PC-9 (cell line): ENCODE measurements around the gene KCTD2. TPM values are rescaled to one million over a fixed set of nuclear protein-coding genes. Genes with fewer than 3 reads are reported as not detected.
"Not testable (repeated sequence)": the region's sequence is repeated elsewhere in the genome, so short reads cannot be mapped to it uniquely, and the experiment has no call there.

ENCODE experiments used
- BruUV-seq: library from RNA; stranded (reverse); fragments of 400-500 nt; replicated peaks from 2 replicates; lab custom pipeline; 2021; lab: Mats Ljungman, UMichigan
- CTCF ChIA-PET: fragments of 300-600 bp; sonication (Branson Sonifier 250); formaldehyde crosslinking; loops from one replicate; lab custom pipeline; 2022; ENCODE audit warnings: antibody characterized with exemption; lab: Charles Lee
- POLR2A ChIA-PET: fragments of 300-600 bp; sonication (Branson Sonifier 250); formaldehyde crosslinking; loops from one replicate; lab custom pipeline; 2022; ENCODE audit warnings: antibody characterized with exemption; ENCODE audit not compliant: unreplicated experiment; lab: Charles Lee
- DNase-seq, 2 experiments: peaks; one replicate each; pipeline versions ENCODE4 v3.0.0 to v3.0.0-alpha.2; 2015 to 2022; ENCODE audit warnings: mixed read lengths in 1 of 2
- H2AFZ ChIP-seq: fragments of 200-600 bp; sonication (generic); 2 replicates; pipeline ENCODE4 v1.8.1; 2017; ENCODE audit warnings: antibody characterized with exemption
- H3F3A ChIP-seq: fragments of 200-600 bp; sonication (generic); 2 replicates; pipeline ENCODE4 v1.8.1; 2017; ENCODE audit warnings: antibody characterized with exemption, mild to moderate bottlenecking, low read depth; ENCODE audit not compliant: insufficient read depth
- H3K27ac ChIP-seq: fragments of 200-600 bp; sonication (generic); 2 replicates; pipeline ENCODE4 v1.6.1; 2016; ENCODE audit warnings: mixed run types
- H3K27me3 ChIP-seq: fragments of 200-600 bp; sonication (generic); 2 replicates; pipeline ENCODE4 v1.6.1; 2016; ENCODE audit warnings: low read depth, mixed run types; ENCODE audit not compliant: insufficient read depth
- H3K36me3 ChIP-seq: fragments of 200-600 bp; sonication (generic); 2 replicates; pipeline ENCODE4 v1.6.1; 2016; ENCODE audit warnings: low read depth, mixed run types
- H3K4me1 ChIP-seq: fragments of 200-600 bp; sonication (generic); replicated peaks from 2 replicates; pipeline ENCODE4 v1.6.1; 2016; ENCODE audit warnings: mixed run types; ENCODE audit not compliant: insufficient read depth
- H3K4me2 ChIP-seq: fragments of 200-600 bp; sonication (generic); 2 replicates; pipeline ENCODE4 v1.6.1; 2017; ENCODE audit warnings: mixed run types
- H3K4me3 ChIP-seq: fragments of 200-600 bp; sonication (generic); 2 replicates; pipeline ENCODE4 v1.6.1; 2016; ENCODE audit warnings: mixed run types
- H3K79me2 ChIP-seq: fragments of 200-600 bp; sonication (generic); 2 replicates; pipeline ENCODE4 v1.6.1; 2017; ENCODE audit warnings: low read depth, mixed run types
- H3K9me2 ChIP-seq: fragments of 200-600 bp; sonication (generic); 2 replicates; pipeline ENCODE4 v1.8.1; 2017; ENCODE audit warnings: mild to moderate bottlenecking; ENCODE audit not compliant: insufficient read depth
- H3K9me3 ChIP-seq: fragments of 200-600 bp; sonication (generic); 2 replicates; pipeline ENCODE4 v1.8.1; 2016; ENCODE audit warnings: low read depth; ENCODE audit not compliant: insufficient read depth
- H4K20me1 ChIP-seq: fragments of 200-600 bp; sonication (generic); 2 replicates; pipeline ENCODE4 v1.8.1; 2017; ENCODE audit not compliant: insufficient read depth
- EZH2 ChIP-seq: fragments of 200-600 bp; sonication (generic); IDR thresholded peaks from 2 replicates; pipeline ENCODE4 v1.8.0; 2017; ENCODE audit warnings: antibody characterized with exemption, low read depth
- intact Hi-C: fragments of 100-400 bp; cut with micrococcal nuclease; formaldehyde crosslinking; loops from one replicate; pipeline ENCODE4 v1.10.0; 2022; ENCODE audit not compliant: unreplicated experiment
- total RNA-seq: library from RNA; stranded (reverse); gene quantifications from 2 replicates; pipeline ENCODE4 v1.2.3, GENCODE V29; 2021
- TF ChIP-seq, protein P1 (sequence below): fragments of 200-600 bp; sonication (generic); conservative IDR thresholded peaks from 2 replicates; pipeline ENCODE4 v1.6.1; 2017; ENCODE audit warnings: mixed run types, antibody characterized with exemption, mild to moderate bottlenecking, moderate library complexity

The KCTD2 gene
- total RNA-seq, 1 experiment from 2014 or later: 18.6 TPM

DNA sequence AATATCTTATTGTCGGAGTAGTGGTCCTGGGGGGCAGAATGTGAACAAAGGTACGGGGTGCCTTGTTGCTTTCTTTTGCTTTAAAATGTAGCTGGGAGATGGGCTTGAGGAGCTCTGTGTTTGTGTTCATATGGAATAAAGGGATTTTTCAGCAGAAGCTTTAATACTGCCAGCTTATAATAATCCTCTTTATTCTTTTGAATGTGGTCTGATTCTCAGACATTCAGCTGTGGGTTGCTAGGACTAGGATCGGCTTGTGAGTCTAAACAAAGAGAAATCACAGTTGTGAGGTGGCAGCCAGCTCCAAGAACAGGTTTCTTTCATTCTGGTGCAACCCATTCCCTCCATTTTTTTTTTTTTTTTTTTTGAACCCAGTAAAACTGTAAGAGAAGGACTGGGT is 27.3 kb upstream of the KCTD2 start:
- Histone ChIP-seq H3K4me3 (no peak overlapping the region), H3K9me3 (no peaks in the 10 kb centered on the region), H2AFZ (no peak overlapping the region), H3K4me1 (0 out of 2 replicates have a peak, but pooled peaks cover 6% of the 10 kb centered on the region), H4K20me1 (no peaks in the 10 kb centered on the region), H3K27ac (no peak overlapping the region), H3K4me2 (no peak overlapping the region), H3F3A (0 out of 2 replicates have a peak, but pooled peaks cover 10% of the 10 kb centered on the region), H3K79me2 (peaks cover 10% of the 10 kb centered on the region), H3K9me2 (no peaks in the 10 kb centered on the region), H3K36me3 (peaks cover 28% of the 10 kb centered on the region; the same call in 1 of the 2 replicates), H3K27me3 (no peaks in the 10 kb centered on the region)
- TF ChIP-seq, protein P1, sequence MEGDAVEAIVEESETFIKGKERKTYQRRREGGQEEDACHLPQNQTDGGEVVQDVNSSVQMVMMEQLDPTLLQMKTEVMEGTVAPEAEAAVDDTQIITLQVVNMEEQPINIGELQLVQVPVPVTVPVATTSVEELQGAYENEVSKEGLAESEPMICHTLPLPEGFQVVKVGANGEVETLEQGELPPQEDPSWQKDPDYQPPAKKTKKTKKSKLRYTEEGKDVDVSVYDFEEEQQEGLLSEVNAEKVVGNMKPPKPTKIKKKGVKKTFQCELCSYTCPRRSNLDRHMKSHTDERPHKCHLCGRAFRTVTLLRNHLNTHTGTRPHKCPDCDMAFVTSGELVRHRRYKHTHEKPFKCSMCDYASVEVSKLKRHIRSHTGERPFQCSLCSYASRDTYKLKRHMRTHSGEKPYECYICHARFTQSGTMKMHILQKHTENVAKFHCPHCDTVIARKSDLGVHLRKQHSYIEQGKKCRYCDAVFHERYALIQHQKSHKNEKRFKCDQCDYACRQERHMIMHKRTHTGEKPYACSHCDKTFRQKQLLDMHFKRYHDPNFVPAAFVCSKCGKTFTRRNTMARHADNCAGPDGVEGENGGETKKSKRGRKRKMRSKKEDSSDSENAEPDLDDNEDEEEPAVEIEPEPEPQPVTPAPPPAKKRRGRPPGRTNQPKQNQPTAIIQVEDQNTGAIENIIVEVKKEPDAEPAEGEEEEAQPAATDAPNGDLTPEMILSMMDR: no peak
- TF ChIP-seq EZH2: no peak
- POLR2A ChIA-PET: no interaction called here
- no peak for DNase-seq
- intact Hi-C loops: no loop called here
- BruUV-seq: no TSS peak
- CTCF ChIA-PET: no interaction called here

DNA sequence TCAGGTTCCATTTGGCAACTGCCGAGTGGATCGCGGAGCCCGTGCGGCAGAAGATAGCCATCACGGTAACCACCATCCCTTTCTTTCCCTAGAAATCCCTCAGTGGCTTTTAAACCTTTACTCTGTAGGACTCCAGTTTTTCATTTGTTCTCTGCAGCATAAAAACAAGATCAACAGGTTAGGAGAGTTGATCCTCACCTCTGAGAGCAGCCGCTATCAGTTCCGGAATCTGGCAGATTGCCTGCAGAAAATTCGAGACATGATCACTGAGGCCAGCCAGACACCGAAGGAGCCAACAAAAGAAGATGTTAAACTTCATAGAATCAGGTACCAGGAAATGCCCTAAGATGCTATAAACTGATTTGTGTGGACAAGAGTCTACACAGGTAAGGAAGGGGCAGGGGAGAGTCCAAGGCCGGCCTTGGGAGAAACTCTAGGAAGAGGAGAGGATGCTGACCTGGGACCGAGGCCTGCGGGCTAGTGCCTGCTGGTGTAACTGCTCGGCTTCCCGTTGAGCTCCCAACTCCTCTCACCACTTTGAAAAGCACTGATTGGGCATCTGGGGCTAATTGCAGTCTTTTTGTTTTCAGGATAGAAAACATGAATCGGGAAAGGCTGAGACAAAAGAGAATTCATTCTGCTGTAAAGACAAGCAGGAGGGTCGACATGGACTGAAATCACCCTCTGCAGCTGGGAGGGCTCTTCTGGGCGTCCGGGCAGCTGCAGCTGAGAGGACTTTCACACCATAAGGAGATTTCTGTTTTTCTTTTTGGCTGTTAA is 26.5 kb upstream of the KCTD2 start:
- Histone ChIP-seq H3K27ac (no peak overlapping the region), H3K4me1 (0 out of 2 replicates have a peak, but pooled peaks cover 6% of the 10 kb centered on the region), H4K20me1 (no peaks in the 10 kb centered on the region), H3K79me2 (peaks cover 3% of the 10 kb centered on the region; the same call in 1 of the 2 replicates), H3K4me2 (no peak overlapping the region), H3F3A (0 out of 2 replicates have a peak, but pooled peaks cover 10% of the 10 kb centered on the region), H3K9me2 (no peaks in the 10 kb centered on the region), H3K9me3 (no peaks in the 10 kb centered on the region), H3K36me3 (peaks cover 30% of the 10 kb centered on the region; the same call in 1 of the 2 replicates), H3K27me3 (no peaks in the 10 kb centered on the region), H2AFZ (no peak overlapping the region), H3K4me3 (no peak overlapping the region)
- TF ChIP-seq EZH2: no peak
- TF ChIP-seq, protein P1: no peak
- BruUV-seq: TSS peak; percentile 3
- intact Hi-C loops: no loop called here
- ChIA-PET POLR2A (no interaction called here), CTCF (interaction anchor here (0.6 kb wide), 2 partner anchors 39 to 53 kb away, joined by 3 to 4 read pairs; no protein-coding TSS in a partner anchor)
- DNase-seq: peak in 1 of 2 experiments; percentile 10

DNA sequence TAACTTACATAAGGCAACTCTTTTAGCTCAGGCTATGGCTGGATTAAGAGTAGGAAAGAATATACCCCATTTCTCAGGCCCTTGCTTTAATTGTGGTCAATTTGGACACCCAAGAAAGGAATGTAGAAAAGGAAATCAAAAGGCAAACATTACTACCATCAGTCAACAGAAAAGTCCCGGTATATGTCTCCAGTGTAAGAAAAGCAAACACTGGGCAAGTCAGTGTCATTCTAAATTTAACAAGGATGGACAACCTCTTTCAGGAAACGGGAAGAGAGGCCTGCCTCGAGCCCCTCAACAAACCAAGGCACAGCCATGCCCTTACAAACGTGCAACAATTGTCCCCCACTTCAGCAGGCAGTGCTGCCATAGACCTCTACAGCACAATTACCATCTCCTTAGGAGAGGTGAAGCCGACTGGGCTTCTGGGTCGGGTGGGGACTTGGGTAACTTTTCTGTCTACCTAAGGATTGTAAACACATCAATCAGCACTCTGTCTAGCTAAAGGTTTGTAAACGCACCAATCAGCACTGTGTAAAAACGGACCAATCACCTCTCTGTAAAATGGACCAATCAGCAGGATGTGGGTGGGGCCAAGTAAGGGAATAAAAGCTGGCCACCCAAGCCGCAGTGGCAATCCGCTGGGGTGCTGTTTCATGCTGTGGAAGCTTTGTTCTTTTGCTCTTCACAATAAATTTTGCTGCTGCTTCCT is 22.2 kb upstream of the KCTD2 start:
- H3K36me3 ChIP-seq: peaks cover 29% of the 10 kb centered on the region; the same call in 1 of the 2 replicates
- ChIA-PET CTCF (no interaction called here), POLR2A (no interaction called here)
- H3F3A ChIP-seq: peaks cover 31% of the 10 kb centered on the region
- no peak overlapping the region for H3K4me3 ChIP-seq
- no peaks in the 10 kb centered on the region for H3K9me3 ChIP-seq
- no peaks in the 10 kb centered on the region for H3K79me2 ChIP-seq
- H3K4me1 ChIP-seq: peaks cover 31% of the 10 kb centered on the region
- TF ChIP-seq, protein P1: no peak
- TF ChIP-seq EZH2: no peak
- H3K27ac ChIP-seq: no peak overlapping the region
- BruUV-seq: no TSS peak
- no peak overlapping the region for H2AFZ ChIP-seq
- no peaks in the 10 kb centered on the region for H3K27me3 ChIP-seq
- DNase-seq: no peak
- intact Hi-C loops: no loop called here
- no peaks in the 10 kb centered on the region for H3K9me2 ChIP-seq
- no peaks in the 10 kb centered on the region for H4K20me1 ChIP-seq
- H3K4me2 ChIP-seq: no peak overlapping the region

DNA sequence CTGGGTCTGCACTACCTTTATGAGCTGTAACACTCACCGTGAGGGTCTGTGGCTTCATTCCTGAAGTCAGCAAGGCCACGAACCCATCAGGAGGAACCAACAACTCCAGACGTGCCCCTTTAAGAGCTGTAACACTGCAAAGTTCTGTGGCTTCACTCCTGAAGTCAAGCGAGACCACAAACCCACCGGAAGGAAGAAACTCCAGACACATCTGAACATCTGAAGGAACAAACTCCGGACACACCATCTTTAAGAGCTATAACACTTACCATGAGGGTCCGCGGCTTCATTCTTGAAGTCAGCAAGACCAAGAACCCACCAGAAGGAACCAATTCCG is 21.7 kb upstream of the KCTD2 start:
- H3F3A ChIP-seq: peaks cover 27% of the 10 kb centered on the region
- H3K27me3 ChIP-seq, H2AFZ ChIP-seq, intact Hi-C loops, POLR2A ChIA-PET, H3K4me3 ChIP-seq, CTCF ChIA-PET, H3K9me3 ChIP-seq, DNase-seq, H3K9me2 ChIP-seq, BruUV-seq, H4K20me1 ChIP-seq, H3K27ac ChIP-seq, H3K4me2 ChIP-seq, H3K79me2 ChIP-seq: not testable (repeated sequence)
- peaks cover 24% of the 10 kb centered on the region; the same call in 1 of the 2 replicates for H3K36me3 ChIP-seq
- H3K4me1 ChIP-seq: peaks cover 27% of the 10 kb centered on the region
